HepG2 (cell line): Measurements from ENCODE around the gene ENO3. TPM values are rescaled to one million over a fixed set of nuclear protein-coding genes. Genes with fewer than 3 reads are reported as not detected.

Experiments used
- AFF4 ChIP-seq: sonication (generic); formaldehyde crosslinking; IDR thresholded peaks from 2 replicates; pipeline ENCODE4 v1.4.0; 2020; ENCODE audit warnings: missing genetic modification reagents
- ARNT ChIP-seq: fragments of 450-650 bp; IDR thresholded peaks from 2 replicates; pipeline ENCODE4 v1.6.1; 2017
- ASH2L ChIP-seq: fragments of 300-600, 200-600 bp; sonication (generic); IDR thresholded peaks from 2 replicates; pipeline ENCODE4 v1.7.0; 2017; ENCODE audit warnings: low read depth, mild to moderate bottlenecking, moderate library complexity, mixed read lengths, low read length; ENCODE audit not compliant: insufficient read length
- ETS1 ChIP-seq: sonication (generic); formaldehyde crosslinking; IDR thresholded peaks from 2 replicates; pipeline ENCODE4 v1.4.0; 2020; ENCODE audit warnings: missing genetic modification reagents
- FIP1L1 ChIP-seq: fragments of 200-400 bp; formaldehyde crosslinking; IDR thresholded peaks from 2 replicates; pipeline ENCODE4 v1.6.1; 2018; ENCODE audit warnings: low read depth, mild to moderate bottlenecking, low read length, moderate library complexity, borderline replicate concordance; ENCODE audit not compliant: insufficient read depth
- FOSL2 ChIP-seq: sonication (generic); formaldehyde crosslinking; IDR thresholded peaks from 2 replicates; pipeline ENCODE4 v1.4.0; 2020; ENCODE audit warnings: missing genetic modification reagents
- HNRNPK ChIP-seq: fragments of 200-400 bp; formaldehyde crosslinking; IDR thresholded peaks from 2 replicates; pipeline ENCODE4 v1.6.1; 2018; ENCODE audit warnings: low read length, low read depth, moderate library complexity, mild to moderate bottlenecking; ENCODE audit not compliant: poor library complexity, severe bottlenecking
- HOXD1 ChIP-seq: sonication (generic); formaldehyde crosslinking; IDR thresholded peaks from 2 replicates; pipeline ENCODE4 v1.5.0; 2020; ENCODE audit warnings: missing genetic modification reagents
- IKZF1 ChIP-seq: fragments of 450-650 bp; IDR thresholded peaks from 2 replicates; pipeline ENCODE4 v1.7.1; 2016
- MAFG ChIP-seq: sonication (generic); formaldehyde crosslinking; IDR thresholded peaks from 2 replicates; pipeline ENCODE4 v1.5.1; 2020; ENCODE audit warnings: mild to moderate bottlenecking, missing genetic modification reagents
- NAIF1 ChIP-seq: sonication (generic); formaldehyde crosslinking; IDR thresholded peaks from 2 replicates; pipeline ENCODE4 v1.5.0; 2020; ENCODE audit warnings: mild to moderate bottlenecking, missing genetic modification reagents, borderline replicate concordance
- NFE2 ChIP-seq: sonication (generic); formaldehyde crosslinking; IDR thresholded peaks from 2 replicates; pipeline ENCODE4 v1.4.0; 2020; ENCODE audit warnings: missing genetic modification reagents
- NR2F1 ChIP-seq, 2 experiments: fragments of 450-650 bp in 1 of 2; formaldehyde crosslinking in 1 of 2; IDR thresholded peaks; 2 replicates each; pipeline versions ENCODE4 v1.5.0 to v1.6.1; 2016 to 2020; ENCODE audit warnings: mild to moderate bottlenecking in 1 of 2, missing compliant biosample characterization in 1 of 2, missing genetic modification reagents in 1 of 2, moderate library complexity in 1 of 2
- PHF20 ChIP-seq: sonication (generic); formaldehyde crosslinking; IDR thresholded peaks from 2 replicates; pipeline ENCODE4 v1.5.0; 2020; ENCODE audit warnings: mild to moderate bottlenecking, missing genetic modification reagents
- SIN3B ChIP-seq: fragments of 150-350 bp; IDR thresholded peaks from 2 replicates; pipeline ENCODE4 v1.6.1; 2014; ENCODE audit warnings: low read length
- SMAD1 ChIP-seq: sonication (generic); formaldehyde crosslinking; IDR thresholded peaks from 2 replicates; pipeline ENCODE4 v1.4.0; 2020; ENCODE audit warnings: missing genetic modification reagents, low read depth, mild to moderate bottlenecking, borderline replicate concordance
- ZFP37 ChIP-seq: sonication (generic); formaldehyde crosslinking; IDR thresholded peaks from 2 replicates; pipeline ENCODE4 v1.4.0; 2020; ENCODE audit warnings: missing genetic modification reagents, borderline replicate concordance
- ZNF207 ChIP-seq: fragments of 450-650 bp; IDR thresholded peaks from 2 replicates; pipeline ENCODE4 v1.6.1; 2016; ENCODE audit warnings: antibody characterized with exemption, borderline replicate concordance
- ZNF317 ChIP-seq: sonication (generic); formaldehyde crosslinking; IDR thresholded peaks from 2 replicates; pipeline ENCODE4 v1.5.0; 2020; ENCODE audit warnings: mild to moderate bottlenecking, missing genetic modification reagents
- ZNF343 ChIP-seq: sonication (generic); formaldehyde crosslinking; IDR thresholded peaks from 2 replicates; pipeline ENCODE4 v1.4.0; 2020; ENCODE audit warnings: mild to moderate bottlenecking, missing genetic modification reagents
- ZNF354B ChIP-seq: sonication (generic); formaldehyde crosslinking; IDR thresholded peaks from 2 replicates; pipeline ENCODE4 v1.8.0; 2022; ENCODE audit warnings: mild to moderate bottlenecking, missing genetic modification reagents
- ZNF512 ChIP-seq: sonication (generic); formaldehyde crosslinking; IDR thresholded peaks from 2 replicates; pipeline ENCODE4 v1.4.0; 2020; ENCODE audit warnings: mild to moderate bottlenecking, missing genetic modification reagents
- ZNF605 ChIP-seq: sonication (generic); formaldehyde crosslinking; IDR thresholded peaks from 2 replicates; pipeline ENCODE4 v1.8.0; 2022; ENCODE audit warnings: mild to moderate bottlenecking, missing genetic modification reagents
- ZNF883 ChIP-seq: sonication (generic); formaldehyde crosslinking; IDR thresholded peaks from 2 replicates; pipeline ENCODE4 v1.5.1; 2020; ENCODE audit warnings: mild to moderate bottlenecking, missing genetic modification reagents; ENCODE audit errors: not compliant biosample characterization
- ZSCAN21 ChIP-seq: sonication (generic); formaldehyde crosslinking; IDR thresholded peaks from 2 replicates; pipeline ENCODE4 v1.8.0; 2022; ENCODE audit warnings: mild to moderate bottlenecking, missing genetic modification reagents, moderate library complexity, borderline replicate concordance
- polyA plus RNA-seq, 8 experiments: library from polyadenylated mRNA; depleted of rRNA in 3 of 8; stranded (reverse) in 7 of 8; unstranded in 1 of 8; fragments of >200 nt; fragmentation: Illumina TruSeq in 4 of 8; extraction: Trizol in 4 of 8; gene quantifications; 2 replicates each; pipeline versions ENCODE4 v1.2.1 to v1.2.3, GENCODE V29; 2011 to 2016; ENCODE audit warnings: low read depth in 4 of 8, missing spikeins in 1 of 8, mixed read lengths in 1 of 8; ENCODE audit not compliant: insufficient read depth in 1 of 8
- total RNA-seq, 5 experiments: library from RNA; depleted of rRNA; stranded (reverse); fragments of >200 nt; fragmentation: Illumina TruSeq; extraction: Trizol; gene quantifications; 2 replicates each; pipeline ENCODE4 v1.2.3, GENCODE V29; 2016; ENCODE audit warnings: low read depth in 1 of 5

Gene ENO3
- total and polyA plus RNA-seq, 2 of the 13 experiments (the other 11 are each of a cell fraction or from before 2014, with no cell fraction given) = 59.8 to 69.8 TPM

GRCh38 chr17:4950075-4950745, 709 bp upstream of the ENO3 start (continued):
- no peak for TF ChIP-seq AFF4
- TF ChIP-seq HNRNPK = peak; percentile 7
- TF ChIP-seq ZSCAN21 (CRISPR knock-in tag) = 0 out of 2 replicates have a peak, but pooled peaks have one; percentile 11
- TF ChIP-seq HOXD1 (CRISPR knock-in tag) = 0 out of 2 replicates have a peak, but pooled peaks have one; percentile 17
- no peak for TF ChIP-seq PHF20 (CRISPR knock-in tag)
- TF ChIP-seq NAIF1 = no peak
- no peak for TF ChIP-seq NFE2 (CRISPR knock-in tag)
- TF ChIP-seq ETS1 (CRISPR knock-in tag) = 0 out of 2 replicates have a peak, but pooled peaks have one; percentile 24
- TF ChIP-seq ZFP37 (CRISPR knock-in tag) = no peak
- no peak for TF ChIP-seq ZNF512 (CRISPR knock-in tag)
- no peak for TF ChIP-seq ZNF354B (CRISPR knock-in tag)
- TF ChIP-seq SIN3B = no peak
- no peak for TF ChIP-seq ZNF343 (CRISPR knock-in tag)
- no peak for TF ChIP-seq NR2F1 (CRISPR knock-in tag; IDR thresholded peaks at IDR 0.05)
- TF ChIP-seq ASH2L = peak; percentile 52
- no peak for TF ChIP-seq FIP1L1
- TF ChIP-seq SMAD1 (CRISPR knock-in tag) = no peak
- TF ChIP-seq MAFG = no peak
- TF ChIP-seq ZNF317 (CRISPR knock-in tag) = peak; percentile 69; the same call in 1 of the 2 replicates
- no peak for TF ChIP-seq ZNF207
- TF ChIP-seq ZNF605 (CRISPR knock-in tag) = peak; percentile 31; the same call in 1 of the 2 replicates
- no peak for TF ChIP-seq ARNT
- TF ChIP-seq FOSL2 (CRISPR knock-in tag) = peak; percentile 69
- peak; percentile 18 for TF ChIP-seq ZNF883 (CRISPR knock-in tag)
- no peak for TF ChIP-seq IKZF1
